Cortex of kidney (tissue), 1 donor: ENCODE data around the gene DYNLL1.
"Not testable (repeated sequence)": the region's sequence is repeated elsewhere in the genome, so short reads cannot be mapped to it uniquely, and the experiment has no call there.

Source experiments
- DNase-seq: peaks from one replicate; lab custom pipeline; 2025; lab: John Stamatoyannopoulos, UW

Gene DYNLL1

DNA sequence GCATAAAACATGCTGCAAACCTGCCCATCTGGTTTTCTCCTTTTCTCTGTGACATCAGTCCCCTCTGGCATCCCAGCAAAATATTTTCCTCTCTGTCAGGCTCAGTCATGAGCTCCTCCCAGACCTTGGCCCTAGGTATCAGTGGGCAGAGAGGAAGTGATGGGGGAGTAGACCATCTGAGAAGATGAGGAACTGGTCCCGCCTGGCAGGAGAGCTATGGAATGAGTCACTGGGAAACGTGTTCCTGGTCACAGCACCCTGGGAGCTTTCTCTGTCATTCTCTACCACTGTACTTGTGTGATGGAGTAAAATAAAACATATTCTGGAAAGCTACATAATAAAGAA lies 21.3 kb upstream of the DYNLL1 start:
- no peak for DNase-seq

DNA sequence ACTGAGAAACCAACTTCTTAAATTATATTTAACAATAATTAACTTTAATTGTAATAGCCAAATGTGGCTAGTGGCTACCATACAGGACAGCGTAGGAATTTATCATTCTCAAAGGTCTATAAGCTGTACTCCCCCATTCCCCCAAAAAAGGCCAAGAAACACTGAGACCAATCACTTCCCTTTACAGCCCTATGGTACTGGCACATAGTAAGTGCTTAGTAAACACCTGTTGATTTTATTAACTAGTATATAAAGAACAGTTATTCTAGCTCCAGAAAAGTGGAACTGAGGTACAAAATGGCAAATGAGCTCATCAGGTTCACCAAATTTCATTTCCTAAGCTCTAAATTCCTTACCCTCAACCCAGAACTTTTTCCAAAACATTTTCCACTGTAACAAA lies 20.3 kb upstream of the DYNLL1 start:
- no peak for DNase-seq

DNA sequence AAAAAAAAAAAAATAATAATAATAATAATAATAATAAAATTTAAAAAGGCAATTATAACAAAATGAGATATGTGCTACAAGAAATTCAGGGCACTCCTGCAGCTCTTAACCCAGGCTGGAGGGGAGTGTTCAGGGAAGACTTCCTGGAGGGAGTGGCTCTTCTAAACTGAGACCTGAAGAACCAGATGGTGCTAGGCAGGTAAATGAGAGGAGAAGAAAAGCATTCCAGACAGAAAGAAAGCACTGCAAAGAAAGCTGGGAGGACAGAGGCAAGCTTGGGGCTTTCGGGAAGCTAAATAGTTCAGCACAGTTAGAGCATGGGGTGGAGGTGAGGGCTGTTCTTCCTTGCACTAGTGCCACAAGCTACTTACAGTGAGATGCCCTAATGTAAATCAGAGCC lies 16.5 kb upstream of the DYNLL1 start:
- no peak for DNase-seq

DNA sequence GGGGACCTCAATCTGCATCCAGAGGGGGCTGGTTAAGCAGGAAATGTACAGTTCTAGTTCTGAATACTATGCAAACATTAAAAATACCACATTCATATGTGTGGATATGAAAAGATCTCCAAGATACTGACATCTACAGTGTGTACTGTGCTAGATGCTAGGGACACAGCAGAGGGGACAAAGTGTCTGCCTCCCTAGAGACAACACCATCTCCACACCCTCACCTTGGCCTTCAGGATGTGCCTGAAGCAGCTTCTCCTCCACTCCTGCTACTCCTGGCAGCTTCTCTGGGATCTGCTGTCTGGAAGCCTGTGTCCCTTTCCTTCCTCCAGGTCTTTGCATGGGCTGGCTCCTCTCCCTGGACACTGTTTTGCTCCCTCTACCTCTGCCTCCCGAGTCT lies 15.7 kb upstream of the DYNLL1 start:
- no peak for DNase-seq

DNA sequence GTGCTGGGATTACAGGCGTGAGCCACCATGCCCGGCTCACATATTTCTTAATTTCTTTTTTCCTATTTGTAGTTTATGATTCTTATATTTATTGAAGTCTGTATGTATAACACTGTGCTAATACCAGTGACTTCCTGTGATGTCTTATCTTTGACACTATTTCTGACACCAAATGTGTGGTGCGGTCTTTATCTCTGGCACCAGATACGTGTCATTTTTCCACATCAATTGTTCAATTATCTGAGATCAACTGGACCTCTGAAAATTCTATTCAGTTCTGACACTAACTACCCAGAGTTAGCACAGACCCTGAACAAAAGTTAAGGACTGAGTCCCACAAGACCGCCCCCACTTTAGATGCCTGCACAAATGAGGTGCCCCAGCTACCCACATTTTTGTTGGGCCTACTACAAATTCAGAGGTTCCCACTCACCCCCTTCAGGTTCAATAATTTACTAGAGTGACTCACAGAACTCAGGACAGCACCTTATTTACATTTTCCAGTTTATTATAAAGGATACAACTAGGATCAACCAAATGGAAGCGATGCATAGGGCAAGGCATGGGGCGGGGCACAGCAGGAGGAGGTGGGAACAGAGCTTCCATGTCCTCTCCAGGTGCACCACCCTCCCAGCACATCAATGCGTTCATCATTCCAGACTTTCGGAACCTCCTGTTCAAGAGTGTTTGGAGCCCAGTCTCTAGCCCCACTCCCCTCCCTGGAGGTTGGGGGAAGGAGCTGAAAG lies 14.7 kb upstream of the DYNLL1 start:
- DNase-seq: no peak

DNA sequence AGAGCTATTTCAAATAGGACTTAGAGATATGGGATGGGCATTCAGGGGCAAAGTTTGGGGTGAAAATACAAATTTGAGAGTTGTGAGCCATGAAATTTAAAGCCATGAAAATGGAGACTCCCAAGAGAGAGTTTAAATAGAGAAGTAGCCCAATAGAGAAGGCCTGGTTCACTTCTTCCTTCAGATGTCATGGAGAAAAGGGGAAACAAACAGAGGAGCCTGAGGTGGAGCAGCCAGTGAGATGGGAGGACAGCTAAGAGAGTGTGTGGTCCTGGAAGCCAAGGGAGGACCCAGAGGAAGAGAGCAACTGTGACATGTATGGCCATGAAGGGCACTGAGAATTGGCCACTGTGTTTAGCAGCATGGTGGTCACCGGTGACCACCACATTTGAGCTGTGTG lies 12.3 kb upstream of the DYNLL1 start:
- no peak for DNase-seq

DNA sequence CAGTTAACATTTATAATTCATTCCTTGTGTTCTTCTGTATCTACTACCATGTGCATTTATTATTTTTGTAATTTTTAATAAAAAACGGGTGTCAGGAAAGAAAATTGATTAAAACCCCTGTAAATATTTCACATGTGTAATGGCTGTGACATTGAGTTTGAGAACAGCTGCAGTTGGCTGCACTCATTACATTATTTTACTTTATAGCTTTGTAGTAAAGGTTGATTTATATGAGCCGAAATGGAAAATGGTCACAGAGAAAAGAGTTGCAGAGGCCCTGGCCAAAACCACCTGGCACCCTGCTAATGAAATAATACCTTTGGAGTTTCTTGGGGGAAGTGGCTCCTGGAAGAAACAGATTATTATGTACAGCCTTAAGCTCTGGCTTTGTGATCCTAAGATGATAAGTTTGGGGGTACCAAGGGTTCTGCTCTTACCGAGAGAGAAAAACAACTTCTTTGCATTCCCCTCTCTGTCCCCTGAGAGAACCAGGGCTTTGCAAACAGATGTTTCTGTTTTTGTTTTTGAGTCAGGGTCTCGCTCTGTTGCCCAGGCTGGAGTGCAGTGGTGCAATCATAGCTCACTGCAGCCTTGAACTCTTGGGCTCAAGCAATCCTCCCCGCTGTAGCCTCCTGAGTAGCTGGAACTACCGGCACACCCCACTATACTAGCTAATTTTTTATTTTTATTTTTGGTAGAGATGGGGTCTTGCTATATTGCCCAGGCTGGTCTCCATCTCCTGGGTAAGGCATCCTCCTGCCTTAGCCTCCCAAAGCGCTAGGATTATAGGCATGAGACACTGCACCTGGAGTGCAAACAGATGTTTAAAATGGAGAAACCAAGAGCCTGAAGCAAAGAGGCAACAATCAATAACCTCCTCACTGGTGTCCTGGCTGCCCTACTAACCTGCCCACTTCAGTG lies 9.7 kb upstream of the DYNLL1 start:
- DNase-seq: no peak

DNA sequence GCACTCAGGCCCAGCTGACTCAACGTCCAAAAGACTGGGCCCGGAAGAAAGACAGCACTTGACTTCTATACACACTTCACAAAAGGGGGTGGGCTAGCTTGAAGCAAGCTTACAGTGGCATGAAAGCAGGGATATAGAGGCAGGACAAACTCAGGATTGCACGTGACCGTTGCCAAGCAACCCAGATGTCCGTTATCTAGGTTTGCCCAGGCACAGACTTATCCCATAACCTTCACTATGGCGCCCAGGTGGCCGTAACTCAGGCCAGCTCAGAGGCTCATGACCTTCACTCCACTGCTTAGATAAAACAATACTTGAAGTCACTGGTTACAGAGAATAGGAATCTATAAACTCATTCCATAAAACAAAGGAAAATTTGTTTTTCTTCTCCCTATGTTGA lies 8.4 kb upstream of the DYNLL1 start:
- DNase-seq: not testable (repeated sequence)

DNA sequence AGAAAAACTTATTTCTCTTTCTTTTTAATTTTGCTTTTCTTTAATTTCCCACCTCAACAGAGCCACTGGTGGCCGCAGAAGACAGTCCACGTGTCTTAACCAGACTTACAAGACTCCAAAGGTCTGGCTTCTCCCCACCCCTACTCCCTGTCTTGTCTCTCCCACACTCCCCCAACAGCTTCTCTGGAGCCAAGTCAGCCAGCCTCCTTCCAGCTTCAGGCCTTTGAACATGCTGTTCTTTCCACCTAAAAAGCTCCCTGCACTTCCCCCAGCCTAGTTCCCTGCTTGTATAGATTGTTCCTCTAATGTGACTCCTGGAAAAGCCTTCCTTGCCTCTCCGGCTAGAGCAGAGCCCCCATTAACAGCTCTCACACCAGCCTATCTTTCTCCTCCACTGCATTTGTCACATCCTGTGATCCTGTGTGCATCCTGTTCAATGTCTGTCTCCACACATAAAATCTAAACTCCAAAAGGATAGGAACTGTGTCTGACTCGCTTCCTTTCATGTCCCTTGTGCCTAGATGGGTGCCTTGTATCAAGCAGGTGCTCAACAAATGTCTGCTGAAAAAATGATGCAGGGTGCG lies 7.8 kb upstream of the DYNLL1 start:
- no peak for DNase-seq

DNA sequence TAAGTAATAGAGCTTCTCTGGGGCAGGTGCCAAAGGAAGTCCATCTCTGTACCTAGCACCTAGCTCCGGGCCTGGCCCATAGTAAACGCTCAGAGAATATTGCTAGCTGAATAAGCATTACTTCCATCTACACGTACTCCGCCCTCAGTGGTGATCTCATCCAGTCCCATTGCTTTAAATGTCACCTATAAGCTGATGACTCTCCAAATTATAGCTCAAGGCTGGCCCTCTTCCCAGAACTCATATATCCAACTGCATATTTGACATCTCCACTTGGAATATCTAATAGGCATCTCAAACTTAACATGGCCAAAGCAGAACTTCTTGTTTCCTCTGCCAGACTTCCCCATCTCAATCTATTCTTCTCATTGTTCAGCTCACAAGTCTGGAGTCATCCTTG lies 6.9 kb upstream of the DYNLL1 start:
- DNase-seq: no peak

DNA sequence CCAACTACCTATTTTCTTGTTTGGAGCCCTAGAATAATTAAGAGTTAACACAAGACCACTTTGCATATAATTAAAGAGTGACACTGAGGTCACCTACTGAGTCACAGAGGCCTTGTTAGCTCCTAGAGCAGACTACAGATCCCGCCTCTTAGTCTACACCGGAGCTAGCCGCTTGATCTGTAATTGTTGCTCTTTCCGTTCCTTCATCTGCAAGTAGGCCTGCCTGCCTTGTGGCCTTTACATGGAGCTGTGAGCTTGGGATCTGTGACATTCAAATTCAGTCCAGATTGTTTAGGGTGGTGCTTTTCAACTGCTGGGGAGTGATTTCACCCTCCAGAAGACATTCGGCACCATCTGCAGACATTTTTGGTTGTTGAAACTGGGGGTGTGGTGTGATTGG lies 5.6 kb upstream of the DYNLL1 start:
- no peak for DNase-seq

DNA sequence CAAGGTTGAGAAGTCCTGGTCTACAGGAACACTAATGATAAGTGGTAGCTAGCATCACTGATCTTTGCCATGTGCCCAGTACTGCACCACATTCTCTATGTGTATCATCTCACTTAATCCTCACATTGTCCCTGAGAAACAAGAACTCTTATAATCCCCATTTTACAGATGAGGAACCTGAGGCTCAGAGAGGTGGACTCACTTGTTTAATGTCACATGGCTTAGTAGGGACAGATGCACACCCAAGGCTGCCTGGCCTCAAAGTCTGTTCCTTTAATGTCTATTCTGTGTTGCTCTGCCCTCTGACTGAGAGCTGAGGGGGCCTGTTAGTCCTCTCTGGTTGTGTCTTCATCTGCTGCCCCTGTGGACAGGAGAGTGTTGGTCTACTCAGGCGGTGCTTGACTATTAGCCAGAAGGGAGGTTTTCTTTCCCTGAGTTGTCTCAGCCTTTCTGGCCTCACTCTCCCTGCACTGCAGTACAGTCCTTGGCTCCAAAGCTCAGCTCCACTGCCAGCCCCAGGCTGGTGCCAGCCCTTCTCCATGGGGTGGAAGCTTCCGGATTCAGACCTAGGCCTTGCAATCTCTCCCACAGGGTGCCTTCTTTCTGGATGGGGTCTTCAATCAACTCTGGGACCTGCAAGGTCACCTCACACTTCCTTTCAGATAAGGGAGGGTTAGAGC lies 4.9 kb upstream of the DYNLL1 start:
- DNase-seq: no peak

DNA sequence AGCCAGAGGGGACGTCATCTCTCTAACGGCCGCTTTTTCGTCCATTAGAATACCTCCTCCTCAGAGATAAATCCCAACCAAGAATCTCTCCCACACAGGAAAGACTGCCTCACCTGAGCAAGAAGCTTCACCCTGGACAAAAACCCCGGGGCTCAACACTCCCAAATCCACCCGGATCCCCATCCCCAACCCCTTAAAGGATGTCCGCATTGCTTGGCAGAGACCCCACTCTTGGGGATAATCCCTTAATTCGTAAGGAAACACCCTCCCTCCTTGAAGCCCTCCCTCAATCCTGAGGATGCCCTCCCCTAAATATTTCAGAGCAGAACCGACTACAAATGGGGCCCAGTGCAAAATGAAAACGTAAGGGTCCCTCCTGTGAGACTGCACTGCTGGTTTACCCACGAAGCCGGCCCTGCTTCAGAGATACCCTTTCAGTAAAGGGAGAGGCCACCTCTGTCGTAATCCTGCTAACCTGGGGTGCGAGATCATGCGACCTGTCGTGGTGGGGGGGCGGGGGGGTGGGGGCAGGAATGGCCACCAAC lies 655 bp upstream of the DYNLL1 start:
- no peak for DNase-seq

DNA sequence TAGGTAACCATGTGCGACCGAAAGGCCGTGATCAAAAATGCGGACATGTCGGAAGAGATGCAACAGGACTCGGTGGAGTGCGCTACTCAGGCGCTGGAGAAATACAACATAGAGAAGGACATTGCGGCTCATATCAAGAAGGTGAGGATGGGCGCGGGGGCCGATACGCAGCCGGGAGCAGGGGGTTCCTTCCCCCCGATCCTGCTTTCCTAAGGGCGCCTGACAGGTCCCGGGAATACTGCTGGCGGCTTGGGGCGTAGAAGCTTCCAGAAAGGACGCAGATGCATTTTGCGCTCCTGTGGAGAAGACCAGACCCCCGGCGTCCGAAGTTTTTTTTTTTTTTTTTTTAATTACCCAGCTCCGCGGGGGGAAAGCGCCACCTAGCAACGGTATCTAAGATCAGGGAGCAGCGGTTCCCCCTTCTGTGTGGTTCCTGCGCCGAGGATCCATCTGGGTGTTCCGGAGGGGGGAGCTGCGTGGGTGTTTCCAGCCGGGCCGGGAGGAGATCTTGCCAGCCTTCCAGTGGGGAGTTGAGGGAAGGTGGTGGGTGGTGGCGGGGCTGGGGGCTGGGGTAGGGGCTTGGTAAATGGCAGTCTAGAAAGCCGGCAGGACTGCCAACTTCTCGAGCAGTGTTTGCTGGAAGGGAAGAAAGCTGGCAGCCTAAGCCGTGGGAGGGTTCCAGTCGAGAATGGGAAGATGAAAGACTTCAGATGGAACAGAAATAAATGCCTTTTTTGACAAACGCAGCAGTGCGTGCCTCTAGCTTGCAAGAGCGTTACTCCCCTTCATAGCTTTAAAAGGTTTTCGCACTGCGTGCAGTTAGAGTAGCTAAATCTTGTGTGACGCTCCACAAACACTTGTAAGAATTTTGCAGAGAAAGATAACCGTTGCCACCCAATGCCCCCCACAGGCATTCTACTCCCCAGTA lies 764 bp downstream of the DYNLL1 start:
- DNase-seq: no peak

DNA sequence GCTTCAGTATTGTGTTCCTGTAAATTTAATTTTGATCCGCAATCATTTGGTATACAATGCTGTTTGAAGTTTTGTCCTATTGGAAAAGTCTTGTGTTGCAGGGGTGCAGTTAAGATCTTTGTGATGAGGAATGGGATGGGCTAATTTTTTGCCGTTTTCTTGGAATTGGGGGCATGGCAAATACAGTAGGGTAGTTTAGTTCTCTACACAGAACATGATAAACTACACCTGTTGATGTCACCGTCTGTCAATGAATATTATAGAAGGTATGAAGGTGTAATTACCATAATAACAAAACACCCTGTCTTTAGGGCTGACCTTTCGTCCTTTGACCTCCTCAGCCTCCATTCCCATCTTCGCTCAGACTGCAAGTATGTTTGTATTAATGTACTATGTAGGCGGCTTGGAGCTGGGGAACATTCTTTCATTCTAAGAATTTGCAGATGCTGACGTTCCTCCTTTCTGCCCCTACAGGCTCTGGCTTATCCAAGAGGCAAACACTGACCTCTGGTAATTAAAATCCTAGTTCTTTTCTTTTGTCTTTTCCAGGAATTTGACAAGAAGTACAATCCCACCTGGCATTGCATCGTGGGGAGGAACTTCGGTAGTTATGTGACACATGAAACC lies 1.7 kb downstream of the DYNLL1 start:
- no peak for DNase-seq

DNA sequence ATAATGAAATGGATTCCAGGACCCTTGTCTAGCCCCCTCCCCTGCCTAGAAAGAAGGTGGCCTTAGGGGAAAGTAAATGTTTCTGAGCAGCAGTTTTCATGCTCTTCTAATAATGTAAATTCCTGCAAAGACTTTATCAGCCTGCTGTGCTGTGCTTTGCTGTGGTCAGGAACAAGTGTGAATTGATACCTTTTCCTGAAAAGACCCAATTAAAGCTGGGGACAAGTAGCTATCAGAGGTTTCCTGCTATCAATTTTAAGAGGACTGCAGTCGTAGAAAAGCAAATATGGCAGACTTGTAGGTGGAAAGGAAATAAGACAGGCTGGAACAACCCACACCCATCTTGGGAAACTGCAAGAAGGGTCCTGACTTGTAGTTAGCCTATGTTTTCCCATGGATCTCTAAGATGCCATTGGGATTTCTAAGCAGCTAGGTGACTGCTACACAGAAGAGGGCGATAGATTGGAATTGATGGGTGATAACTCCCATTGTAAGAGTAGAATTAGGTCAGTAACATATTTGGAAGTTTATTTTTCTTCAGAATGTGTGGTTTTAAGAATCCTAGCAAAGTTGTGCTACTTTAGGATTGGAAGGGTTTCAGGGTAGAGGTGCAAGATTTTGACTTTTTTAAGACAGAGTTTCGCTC lies 3.1 kb downstream of the DYNLL1 start:
- no peak for DNase-seq

DNA sequence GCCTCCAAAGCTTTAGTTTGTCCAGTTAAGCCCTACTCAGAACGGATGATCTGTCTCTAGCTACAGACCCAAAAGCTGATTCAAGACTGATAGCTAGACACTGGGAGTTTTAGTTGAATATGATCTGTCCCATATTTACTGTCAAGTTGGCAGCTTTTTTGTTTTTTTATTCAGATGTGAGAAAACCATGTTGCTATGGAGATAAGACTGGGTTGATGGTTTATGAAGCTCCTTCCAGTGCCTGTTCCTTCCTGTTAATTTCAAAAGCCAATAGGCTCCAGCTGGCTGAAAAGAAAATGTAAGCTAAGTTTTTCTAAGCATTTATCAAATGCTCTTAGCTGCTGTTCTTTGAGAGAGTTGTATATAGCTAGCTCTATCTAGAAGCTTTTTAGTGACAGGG lies 4.7 kb downstream of the DYNLL1 start:
- DNase-seq: no peak

DNA sequence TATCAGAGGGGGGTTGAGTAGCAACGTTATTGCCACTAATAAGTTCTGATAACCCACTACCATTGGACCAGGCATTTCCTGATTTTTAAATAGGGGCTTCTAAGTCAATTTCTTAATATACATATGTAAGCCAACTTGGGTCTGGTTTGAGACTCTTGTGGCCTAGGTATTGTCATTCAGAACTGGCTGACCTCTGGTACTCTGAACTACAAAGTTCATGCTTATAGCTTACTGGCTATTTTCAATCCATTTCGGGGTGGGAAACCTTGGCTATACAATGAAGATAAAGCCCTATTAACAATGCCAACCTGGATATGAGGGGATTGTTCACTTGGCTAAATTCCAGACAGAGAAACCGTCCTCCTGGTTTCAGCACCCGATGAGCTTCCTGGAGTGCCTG lies 8.7 kb downstream of the DYNLL1 start:
- no peak for DNase-seq

DNA sequence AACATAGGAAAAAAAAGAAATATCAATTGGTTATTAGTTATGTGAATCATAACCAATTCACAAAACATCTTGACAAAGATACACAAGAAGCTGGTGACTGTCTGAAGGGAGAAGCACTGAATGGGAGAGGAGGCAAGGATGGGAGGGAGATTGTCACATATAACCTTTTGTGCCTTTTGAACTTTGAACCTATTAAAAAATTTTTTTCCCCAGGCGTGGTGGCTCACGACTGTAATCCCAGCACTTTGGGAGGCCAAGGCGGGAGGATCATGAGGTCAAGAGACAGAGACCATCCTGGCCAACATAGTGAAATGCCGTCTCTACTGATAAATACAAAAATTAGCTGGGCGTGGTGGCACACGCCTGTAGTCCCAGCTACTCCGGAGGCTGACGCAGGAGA lies 12.6 kb downstream of the DYNLL1 start:
- no peak for DNase-seq

DNA sequence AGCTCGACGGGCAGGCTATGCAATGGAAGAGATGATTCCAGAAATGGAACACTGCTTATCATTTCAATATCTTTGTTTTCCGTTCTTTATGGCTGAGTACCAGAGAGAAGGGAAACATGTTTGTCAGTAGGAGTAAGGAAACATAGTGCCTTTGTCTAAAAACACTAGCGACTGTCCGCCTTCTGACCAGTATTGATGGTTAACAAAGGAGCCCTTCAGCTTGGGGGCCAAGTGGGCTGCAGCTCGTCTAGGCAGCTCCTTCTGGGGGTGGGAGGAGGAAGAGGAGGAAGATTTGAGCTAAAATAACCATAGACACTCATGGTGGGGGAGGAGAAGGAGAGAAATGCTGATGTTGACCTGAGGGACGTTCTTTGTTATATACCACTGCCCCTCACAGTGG lies 18.1 kb downstream of the DYNLL1 start:
- DNase-seq: no peak
